Uterus (tissue), 4 donors: ENCODE data around the gene CREB1. TPM values are rescaled to one million over a fixed set of nuclear protein-coding genes. Genes with fewer than 3 reads are reported as not detected.

Source experiments
- DNase-seq, 2 donors: peaks; one replicate each; pipeline ENCODE4 v3.0.0-alpha.2; 2019 to 2020
- H3K27ac ChIP-seq, 2 donors: fragments of 200-600 bp; sonication (generic); 1 replicate in 1 of 2; 2 replicates in 1 of 2; pipeline ENCODE4 v1.5.1; 2016 to 2018
- H3K27me3 ChIP-seq, 2 donors: fragments of 200-600 bp; sonication (generic); one replicate each; pipeline ENCODE4 v1.5.1; 2018 to 2019; ENCODE audit warnings: control low read depth in 1 of 2
- H3K36me3 ChIP-seq, 2 donors: fragments of 200-600 bp; sonication (generic); one replicate each; pipeline ENCODE4 v1.5.1; 2019; ENCODE audit warnings: control low read depth in 1 of 2
- H3K4me1 ChIP-seq, 2 donors: fragments of 200-600 bp; sonication (generic); one replicate each; pipeline ENCODE4 v1.5.1; 2018 to 2019; ENCODE audit warnings: control low read depth in 1 of 2
- H3K4me3 ChIP-seq, 2 donors: fragments of 200-600 bp; sonication (generic); 1 replicate in 1 of 2; 2 replicates in 1 of 2; pipeline ENCODE4 v1.5.1; 2018 to 2019; ENCODE audit warnings: mild to moderate bottlenecking in 1 of 2
- H3K9me3 ChIP-seq, 2 donors: fragments of 200-600 bp; sonication (generic); one replicate each; pipeline ENCODE4 v1.5.1; 2019; ENCODE audit warnings: control low read depth in 1 of 2
- POLR2A ChIP-seq, 2 donors: fragments of 450-650 bp; IDR thresholded peaks; one replicate each; pipeline ENCODE4 v1.6.1; 2016; ENCODE audit warnings: antibody characterized with exemption in 2 of 2, mild to moderate bottlenecking in 1 of 2, moderate library complexity in 1 of 2
- intact Hi-C: fragments of 100-400 bp; cut with DNase I; formaldehyde crosslinking; loops from one replicate; pipeline ENCODE4 v1.15.1; 2023; ENCODE audit warnings: low total_unique reads
- total RNA-seq, 4 donors: library from RNA; depleted of rRNA in 3 of 4; stranded (reverse); fragments of >200 nt in 3 of 4; gene quantifications; one replicate each; pipeline versions ENCODE4 v1.1.0 to v1.2.4, GENCODE V29; 2014 to 2023
- TF ChIP-seq, protein P1 (sequence below), 4 experiments: fragments of 200-600 bp in 2 of 4; fragments of 450-650 bp in 2 of 4; sonication (generic) in 2 of 4; IDR thresholded peaks; one replicate each; pipeline ENCODE4 v1.5.1; 2016 to 2019; ENCODE audit warnings: antibody characterized with exemption in 4 of 4, mild to moderate bottlenecking in 2 of 4, moderate library complexity in 1 of 4
- donor health status: DM: yes; HTN: yes; CAD: no.

Gene CREB1
- total RNA-seq, 4 donors from 2014 or later, result 36.5 to 96.5 (median 71.7) TPM

- H3K27me3 ChIP-seq, result no peaks in the 10 kb centered on the region
Observed at GRCh38 chr2:207531032-207531952, 1.5 kb downstream of the CREB1 start.

GRCh38 chr2:207532676-207533075 lies 2.9 kb downstream of the CREB1 start:
- H3K4me3 ChIP-seq, result no peak overlapping the region
- no peaks in the 10 kb centered on the region for H3K36me3 ChIP-seq
- no peak for DNase-seq
- H3K9me3 ChIP-seq, result no peaks in the 10 kb centered on the region
- intact Hi-C loops, result loop anchor here (10.0 kb wide), 1 partner anchor 92 kb away; the partner anchor contains the start of gene METTL21A
- peak overlapping the region in 1 of 2 donors; percentile 62 for H3K27ac ChIP-seq
- no peak for TF ChIP-seq POLR2A (IDR thresholded peaks at IDR 0.05)
- TF ChIP-seq, protein P1, sequence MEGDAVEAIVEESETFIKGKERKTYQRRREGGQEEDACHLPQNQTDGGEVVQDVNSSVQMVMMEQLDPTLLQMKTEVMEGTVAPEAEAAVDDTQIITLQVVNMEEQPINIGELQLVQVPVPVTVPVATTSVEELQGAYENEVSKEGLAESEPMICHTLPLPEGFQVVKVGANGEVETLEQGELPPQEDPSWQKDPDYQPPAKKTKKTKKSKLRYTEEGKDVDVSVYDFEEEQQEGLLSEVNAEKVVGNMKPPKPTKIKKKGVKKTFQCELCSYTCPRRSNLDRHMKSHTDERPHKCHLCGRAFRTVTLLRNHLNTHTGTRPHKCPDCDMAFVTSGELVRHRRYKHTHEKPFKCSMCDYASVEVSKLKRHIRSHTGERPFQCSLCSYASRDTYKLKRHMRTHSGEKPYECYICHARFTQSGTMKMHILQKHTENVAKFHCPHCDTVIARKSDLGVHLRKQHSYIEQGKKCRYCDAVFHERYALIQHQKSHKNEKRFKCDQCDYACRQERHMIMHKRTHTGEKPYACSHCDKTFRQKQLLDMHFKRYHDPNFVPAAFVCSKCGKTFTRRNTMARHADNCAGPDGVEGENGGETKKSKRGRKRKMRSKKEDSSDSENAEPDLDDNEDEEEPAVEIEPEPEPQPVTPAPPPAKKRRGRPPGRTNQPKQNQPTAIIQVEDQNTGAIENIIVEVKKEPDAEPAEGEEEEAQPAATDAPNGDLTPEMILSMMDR (IDR thresholded peaks at IDR 0.05), result no peak
- H3K27me3 ChIP-seq, result no peaks in the 10 kb centered on the region
- peaks cover 4 to 10% of the 10 kb centered on the region in 2 donors for H3K4me1 ChIP-seq

More at GRCh38 chr2:207531032-207531952, 1.5 kb downstream of the CREB1 start:
- no peak for DNase-seq
- Histone ChIP-seq H3K9me3 (no peaks in the 10 kb centered on the region), H3K27ac (peak overlapping the region; percentile 93 to 98), H3K4me1 (peaks cover 4 to 10% of the 10 kb centered on the region in 2 donors), H3K36me3 (no peaks in the 10 kb centered on the region), H3K4me3 (peak overlapping the region; percentile 68 to 72)
- TF ChIP-seq POLR2A (IDR thresholded peaks at IDR 0.05), result no peak
- TF ChIP-seq, protein P1 (IDR thresholded peaks at IDR 0.05), result no peak
- intact Hi-C loops, result loop anchor here (10.0 kb wide), 1 partner anchor 94 kb away; the partner anchor contains the start of gene METTL21A

GRCh38 chr2:207533461-207534008 lies 3.8 kb downstream of the CREB1 start:
- H3K27ac ChIP-seq, result peak overlapping the region in 1 of 2 donors; percentile 62
- H3K4me1 ChIP-seq, result peaks cover 4 to 10% of the 10 kb centered on the region in 2 donors
- H3K9me3 ChIP-seq, result no peaks in the 10 kb centered on the region
- H3K27me3 ChIP-seq, result no peaks in the 10 kb centered on the region
- H3K36me3 ChIP-seq, result no peaks in the 10 kb centered on the region
- TF ChIP-seq POLR2A (IDR thresholded peaks at IDR 0.05), result no peak
- TF ChIP-seq, protein P1 (IDR thresholded peaks at IDR 0.05), result no peak
- intact Hi-C loops, result loop anchor here (10.0 kb wide), 1 partner anchor 91 kb away; the partner anchor contains the start of gene METTL21A
- DNase-seq, result no peak
- H3K4me3 ChIP-seq, result no peak overlapping the region

GRCh38 chr2:207534417-207534816 lies 4.7 kb downstream of the CREB1 start:
- Histone ChIP-seq H3K36me3 (no peaks in the 10 kb centered on the region), H3K4me1 (peaks cover 4 to 10% of the 10 kb centered on the region in 2 donors), H3K9me3 (no peaks in the 10 kb centered on the region), H3K27ac (no peak overlapping the region), H3K4me3 (no peak overlapping the region), H3K27me3 (no peaks in the 10 kb centered on the region)
- intact Hi-C loops, result loop anchor here (10.0 kb wide), 1 partner anchor 90 kb away; the partner anchor contains the start of gene METTL21A
- no peak for TF ChIP-seq POLR2A (IDR thresholded peaks at IDR 0.05)
- TF ChIP-seq, protein P1 (IDR thresholded peaks at IDR 0.05), result no peak
- no peak for DNase-seq
